Measurements from ENCODE around the gene ASTL.

The ASTL gene

DNA sequence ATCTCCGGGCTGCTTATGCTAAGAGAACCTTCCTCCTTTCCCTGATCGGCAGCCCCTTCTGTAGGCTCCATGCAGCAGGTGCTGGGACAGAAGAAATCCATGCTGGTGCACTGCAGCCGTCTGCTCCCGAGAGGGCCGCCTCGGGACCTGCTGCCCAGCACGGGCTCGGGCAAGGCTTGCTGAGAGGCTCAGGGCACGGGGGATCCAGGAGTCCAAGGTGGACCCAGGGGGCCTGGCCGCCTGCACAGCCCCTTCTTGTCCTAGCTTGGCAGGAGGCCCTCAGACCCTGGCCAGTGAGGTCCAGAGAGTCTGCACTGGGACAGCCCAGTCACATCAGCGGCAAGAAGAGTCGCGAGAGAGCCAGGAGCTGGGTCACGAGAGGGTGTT, 20.2 kb upstream of the ASTL start:
- DNase-seq = no peak

DNA sequence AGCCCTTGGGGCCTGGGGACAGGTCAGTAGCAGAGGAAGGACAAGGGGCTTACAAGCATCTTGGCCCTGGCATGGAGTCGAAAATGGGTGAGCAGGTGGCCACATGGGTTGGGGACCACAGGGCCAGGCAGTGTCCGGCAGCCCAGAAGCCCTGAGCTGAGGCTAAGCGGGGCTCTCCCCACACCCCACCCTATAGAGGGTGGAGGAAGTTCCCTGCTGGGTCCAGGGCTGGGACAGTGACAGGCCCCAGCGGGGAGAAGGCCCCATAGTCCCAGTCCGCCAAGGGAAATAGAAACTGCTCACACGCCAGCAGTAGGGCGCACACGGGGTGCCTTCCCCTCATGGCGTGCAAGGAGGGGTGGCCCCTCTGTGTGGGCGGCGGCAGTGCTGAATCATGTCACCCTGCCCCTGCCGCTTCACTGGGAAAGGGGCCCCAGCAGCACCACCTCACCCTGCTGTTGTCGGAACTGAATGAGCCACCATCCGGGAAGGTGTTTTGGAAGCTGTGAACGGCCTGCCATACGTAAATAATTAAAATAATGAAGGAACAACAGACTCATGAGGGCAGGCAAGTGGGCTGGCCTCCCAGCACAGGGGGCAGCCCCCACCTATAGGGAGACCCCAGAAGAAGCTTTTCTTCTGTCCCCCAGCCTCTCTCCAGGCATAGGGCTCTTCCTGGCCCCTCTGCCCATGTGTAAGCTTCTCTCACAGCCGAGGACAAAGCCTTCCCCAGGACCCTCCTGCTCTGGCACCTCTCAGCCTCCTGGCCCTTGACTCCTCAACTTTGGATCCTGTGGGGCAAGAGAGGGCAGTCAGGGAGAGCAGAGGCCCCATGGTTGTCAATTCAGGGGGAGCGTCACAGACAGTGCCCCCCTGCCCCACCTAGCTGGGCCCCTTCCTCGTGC, 19.6 kb upstream of the ASTL start:
- no peak for DNase-seq

GRCh38 chr2:96156926-96157648, 18.8 kb upstream of the ASTL start:
- no peak for DNase-seq

DNA sequence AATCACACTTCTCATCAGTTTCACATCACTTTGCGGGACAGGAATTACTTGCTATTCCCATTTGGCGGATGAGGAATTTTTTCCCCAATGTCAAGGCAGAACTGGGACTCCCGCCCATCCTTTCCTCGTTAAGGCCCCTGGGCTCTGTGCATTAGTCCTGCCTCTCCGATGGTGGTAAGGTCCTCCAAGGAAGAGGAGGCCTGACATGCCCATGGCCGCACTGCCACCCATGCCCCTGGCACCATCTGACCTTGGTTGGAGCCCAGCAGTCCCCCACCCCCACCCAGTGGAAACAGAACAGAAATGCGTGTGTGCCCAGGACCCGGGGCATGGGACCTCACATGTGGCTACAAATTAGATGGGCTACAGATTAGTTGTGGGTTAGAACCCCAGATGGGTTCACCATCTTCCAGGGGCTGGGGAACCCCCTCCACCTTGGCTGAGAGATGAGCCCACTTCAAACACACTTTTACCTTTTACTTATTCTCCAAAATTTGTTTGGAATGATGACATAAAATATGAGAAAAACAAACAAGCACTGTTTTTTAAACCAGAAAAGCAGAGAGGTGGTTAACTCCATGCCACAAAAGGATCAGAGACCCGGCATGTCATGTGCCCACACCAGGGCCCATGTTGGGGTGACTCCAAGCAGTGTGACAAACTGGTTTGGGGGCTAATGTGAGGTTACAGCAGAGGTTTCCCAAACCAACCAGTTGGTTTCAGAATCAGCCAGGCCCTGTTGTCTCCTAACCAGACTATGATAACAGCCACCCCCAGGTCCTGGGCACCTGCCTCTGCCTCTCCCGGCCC, 17.9 kb upstream of the ASTL start:
- no peak for DNase-seq

GRCh38 chr2:96154506-96155380, 16.4 kb upstream of the ASTL start:
- DNase-seq = no peak

DNA sequence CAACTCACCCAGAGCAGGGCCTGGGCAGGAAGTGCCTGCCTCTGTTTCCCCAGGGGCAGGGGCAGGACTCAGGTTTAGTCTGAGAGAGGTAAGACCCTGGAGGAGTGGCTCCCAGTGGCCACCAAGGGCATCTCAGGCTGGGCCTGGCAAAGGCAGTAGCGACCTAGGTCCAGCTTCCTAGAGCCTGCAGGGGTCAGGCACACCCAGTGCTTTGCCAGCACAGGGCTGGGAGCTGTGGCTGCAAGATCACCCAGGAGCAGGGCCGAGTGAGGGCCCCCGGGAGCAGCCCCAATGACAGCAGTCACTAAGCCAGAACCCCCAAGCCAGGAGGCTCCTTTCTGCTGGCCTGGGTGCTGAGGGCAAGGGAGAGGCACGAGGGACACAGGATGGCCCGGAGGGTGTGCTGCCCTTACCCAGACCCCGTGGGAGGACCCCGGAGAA, 15.7 kb upstream of the ASTL start:
- no peak for DNase-seq

DNA sequence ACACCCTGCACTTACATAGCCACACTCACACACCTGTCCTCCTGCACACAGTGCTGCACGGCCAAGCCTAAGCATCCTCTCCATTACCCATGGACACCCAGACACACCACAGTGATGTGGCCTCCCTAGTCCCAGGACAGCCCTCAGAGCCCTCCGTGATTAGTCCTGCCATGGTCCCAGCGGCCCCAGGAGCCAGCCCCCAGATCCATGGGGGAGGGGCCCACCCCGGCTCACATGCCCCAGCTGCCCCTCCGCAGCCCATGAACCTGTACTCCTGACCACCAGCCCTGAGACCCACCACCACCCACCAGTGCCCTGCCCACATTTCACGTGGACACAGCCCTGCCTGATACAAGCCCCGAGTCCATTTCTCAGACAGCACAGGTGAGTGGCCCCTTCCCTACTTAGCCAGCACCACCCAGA, 15.0 kb upstream of the ASTL start:
- DNase-seq = no peak

- DNase-seq = no peak
Observed at GRCh38 chr2:96152304-96153161, 14.2 kb upstream of the ASTL start.

DNA sequence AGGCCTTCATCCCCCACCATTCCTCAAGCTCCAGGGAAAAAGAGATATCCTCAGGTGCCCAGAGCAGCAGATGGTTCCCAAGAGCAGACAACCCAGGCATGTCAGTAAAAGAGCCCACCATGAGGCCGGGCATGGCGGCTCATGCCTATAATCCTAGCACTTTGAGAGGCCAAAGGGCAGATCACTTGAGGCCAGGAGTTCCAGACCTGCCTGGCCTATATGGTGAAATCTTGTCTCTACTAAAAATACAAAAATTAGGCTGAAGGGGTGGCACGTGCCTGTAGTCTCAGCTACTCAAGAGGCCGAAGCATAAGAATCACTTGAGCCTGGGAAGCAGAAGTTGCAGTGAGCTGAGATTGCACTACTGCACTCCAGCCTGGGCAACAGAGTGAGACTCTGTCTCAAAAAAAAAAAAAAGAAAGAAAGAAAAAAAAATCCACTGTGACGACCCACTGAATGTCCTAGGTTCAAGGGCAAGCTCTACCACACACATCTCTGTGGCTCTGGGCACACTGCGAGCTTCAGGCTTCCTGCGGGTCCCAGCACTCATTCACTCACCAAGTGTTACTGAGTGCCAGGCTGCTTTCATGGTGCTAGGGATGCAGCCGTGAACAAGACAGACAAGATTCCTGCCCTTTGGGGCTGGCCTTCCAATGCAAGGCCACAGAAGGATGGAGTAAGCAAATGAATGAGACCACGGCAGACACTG, 13.4 kb upstream of the ASTL start:
- no peak for DNase-seq

DNA sequence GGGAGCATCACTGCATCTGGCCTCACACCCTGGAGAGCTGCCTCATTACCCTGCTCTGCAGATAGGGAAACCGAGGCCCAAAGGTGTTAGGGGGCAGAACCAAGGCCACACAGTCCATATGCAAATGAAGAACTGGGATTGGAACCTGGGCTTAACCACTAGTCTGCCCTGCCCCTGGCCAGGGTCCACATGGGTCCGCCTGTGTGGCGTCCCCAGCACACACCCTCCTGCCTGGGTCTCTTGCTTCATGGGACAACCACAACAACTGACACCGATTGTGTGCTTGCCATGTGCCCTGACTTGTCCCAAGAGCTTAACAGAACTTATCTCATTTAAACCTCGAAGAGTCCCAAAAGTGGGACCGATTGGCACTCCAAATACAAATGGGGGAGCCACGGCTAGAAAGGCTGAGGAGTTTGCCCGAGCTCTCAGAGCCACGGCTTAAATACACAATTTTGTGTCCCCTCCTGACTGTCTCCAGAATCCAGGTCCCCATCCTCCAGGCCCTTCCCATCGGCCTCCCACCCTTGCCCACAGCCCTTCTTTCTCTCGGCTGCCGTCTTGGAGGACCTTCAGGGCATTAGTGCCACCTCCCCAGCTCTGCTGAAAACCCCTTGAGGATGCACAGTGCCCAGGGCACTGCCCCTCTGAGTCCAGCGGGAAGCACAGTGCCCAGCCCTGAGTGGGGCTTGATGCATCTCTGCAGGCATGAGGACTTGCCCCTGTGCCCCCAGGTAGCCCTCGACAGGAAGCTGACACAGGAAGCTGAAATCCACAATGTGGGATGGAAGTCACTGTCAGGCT, 12.7 kb upstream of the ASTL start:
- no peak for DNase-seq

GRCh38 chr2:96150007-96150640, 11.8 kb upstream of the ASTL start:
- DNase-seq = no peak

- DNase-seq = peak; percentile 68
Observed at GRCh38 chr2:96148410-96149217, 10.3 kb upstream of the ASTL start.

GRCh38 chr2:96147593-96148201, 9.4 kb upstream of the ASTL start:
- no peak for DNase-seq

- no peak for DNase-seq
Observed at GRCh38 chr2:96146881-96147592, 8.7 kb upstream of the ASTL start.

- DNase-seq = no peak
Observed at GRCh38 chr2:96146153-96146880, 8.0 kb upstream of the ASTL start.

DNA sequence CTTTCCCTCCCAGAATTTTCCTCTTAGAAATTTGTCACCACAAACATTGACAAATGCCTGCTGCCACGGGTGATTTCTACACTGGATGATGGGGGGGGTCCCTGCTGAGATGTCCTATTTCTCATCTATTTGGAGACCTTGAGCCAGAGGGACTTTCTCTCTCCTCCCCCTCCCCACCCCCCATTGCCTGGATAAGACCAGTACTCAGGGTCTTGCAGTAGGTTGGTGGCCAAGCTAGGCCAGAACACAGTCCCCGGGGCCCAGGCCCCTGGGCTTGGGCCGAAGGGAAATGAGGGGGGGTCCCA, 7.5 kb upstream of the ASTL start:
- DNase-seq = no peak

Measured in NCI-H510A (cell line).